ENCODE results near the gene EXOC4.

The EXOC4 gene

DNA sequence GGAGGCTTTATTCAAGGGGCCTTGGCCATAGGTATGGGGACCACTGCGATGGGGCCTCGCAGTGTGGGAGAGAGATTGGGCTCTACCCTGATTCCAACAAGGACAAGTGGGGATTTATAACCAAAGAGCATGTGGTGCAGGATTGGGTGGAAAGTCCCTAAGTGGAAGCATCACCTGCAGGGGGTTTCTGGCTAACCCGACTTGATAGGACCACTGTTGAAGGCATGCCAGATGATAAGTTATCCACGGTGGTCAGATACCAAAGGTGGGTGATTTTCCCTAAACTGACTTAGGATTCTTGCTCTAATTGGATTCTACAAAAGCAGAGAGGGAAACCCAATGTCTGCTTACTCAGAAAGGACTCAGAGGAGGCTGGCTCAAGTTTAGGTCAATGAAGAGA lies 444.7 kb downstream of the EXOC4 start:
- DNase-seq (ENCODE audit: low read depth in 2 of 3, low spot score in 2 of 3), result no peak

GRCh38 chr7:133698127-133698526 lies 445.2 kb downstream of the EXOC4 start:
- DNase-seq (ENCODE audit: low read depth in 2 of 3, low spot score in 2 of 3), result no peak

DNA sequence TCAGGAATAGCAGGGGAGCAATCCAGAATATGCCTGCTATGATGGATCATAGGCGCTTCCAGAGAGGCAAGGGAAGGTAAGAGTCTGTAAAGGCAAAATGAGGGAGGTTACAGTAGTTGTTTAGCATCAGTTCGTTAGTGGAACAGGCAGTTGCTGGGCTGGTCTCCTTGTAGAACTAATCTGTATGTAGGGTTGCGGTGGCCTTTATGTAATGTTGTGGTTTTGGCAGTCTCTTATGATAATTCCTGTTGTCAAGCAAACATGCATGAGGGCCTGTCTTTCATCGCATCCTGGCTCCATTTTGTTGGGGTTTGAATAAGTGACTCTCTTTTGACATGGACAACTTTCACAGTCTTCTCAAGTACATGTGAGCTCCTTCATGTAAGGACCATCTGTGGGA lies 446.5 kb downstream of the EXOC4 start:
- DNase-seq (ENCODE audit: low read depth in 2 of 3, low spot score in 2 of 3), result no peak

GRCh38 chr7:133702078-133702477 lies 449.2 kb downstream of the EXOC4 start:
- no peak for DNase-seq (ENCODE audit: low read depth in 2 of 3, low spot score in 2 of 3)

GRCh38 chr7:133702960-133703359 lies 450.1 kb downstream of the EXOC4 start:
- DNase-seq (ENCODE audit: low read depth in 2 of 3, low spot score in 2 of 3), result no peak

GRCh38 chr7:133703547-133703946 lies 450.7 kb downstream of the EXOC4 start:
- no peak for DNase-seq (ENCODE audit: low read depth in 2 of 3, low spot score in 2 of 3)

DNA sequence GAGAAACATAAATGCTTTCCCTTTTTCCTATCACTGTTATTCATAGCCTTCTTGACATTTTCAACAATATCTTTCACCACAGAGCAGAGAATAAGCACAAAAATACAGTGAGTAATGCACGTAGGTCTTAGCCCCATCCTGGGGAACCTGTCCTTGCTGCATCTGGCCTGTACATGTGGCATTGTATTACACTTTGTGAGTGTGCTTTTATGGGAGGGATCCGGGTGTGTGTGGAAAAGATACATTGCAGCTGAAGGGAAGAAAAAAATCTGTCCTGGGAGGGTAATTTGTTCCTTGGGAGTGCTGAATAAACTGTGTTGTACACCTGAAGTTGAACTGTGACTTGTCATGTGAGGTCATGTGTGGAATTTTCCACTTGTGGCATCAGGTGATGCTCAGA lies 451.6 kb downstream of the EXOC4 start:
- DNase-seq (ENCODE audit: low read depth in 2 of 3, low spot score in 2 of 3), result no peak

DNA sequence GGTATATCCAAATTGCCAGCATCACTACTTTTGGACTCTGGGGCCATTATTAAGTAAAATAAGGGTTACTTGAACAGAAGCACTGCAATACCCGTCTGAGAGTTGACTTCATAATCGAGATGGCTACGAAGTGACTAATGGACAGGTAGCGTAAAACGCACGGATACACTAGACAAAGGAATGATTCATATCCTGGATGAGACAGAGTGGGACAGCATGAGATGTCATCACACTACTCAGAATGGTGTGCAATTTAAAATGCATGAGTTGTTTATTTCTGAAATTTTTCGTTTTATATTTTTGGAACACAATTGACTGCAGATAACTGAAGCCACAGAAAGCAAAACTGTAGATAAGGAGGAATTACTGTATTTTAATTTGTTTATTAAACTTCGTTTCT lies 452.7 kb downstream of the EXOC4 start:
- DNase-seq (ENCODE audit: low read depth in 2 of 3, low spot score in 2 of 3), result no peak

GRCh38 chr7:133706016-133706415 lies 453.1 kb downstream of the EXOC4 start:
- DNase-seq (ENCODE audit: low read depth in 2 of 3, low spot score in 2 of 3), result no peak

DNA sequence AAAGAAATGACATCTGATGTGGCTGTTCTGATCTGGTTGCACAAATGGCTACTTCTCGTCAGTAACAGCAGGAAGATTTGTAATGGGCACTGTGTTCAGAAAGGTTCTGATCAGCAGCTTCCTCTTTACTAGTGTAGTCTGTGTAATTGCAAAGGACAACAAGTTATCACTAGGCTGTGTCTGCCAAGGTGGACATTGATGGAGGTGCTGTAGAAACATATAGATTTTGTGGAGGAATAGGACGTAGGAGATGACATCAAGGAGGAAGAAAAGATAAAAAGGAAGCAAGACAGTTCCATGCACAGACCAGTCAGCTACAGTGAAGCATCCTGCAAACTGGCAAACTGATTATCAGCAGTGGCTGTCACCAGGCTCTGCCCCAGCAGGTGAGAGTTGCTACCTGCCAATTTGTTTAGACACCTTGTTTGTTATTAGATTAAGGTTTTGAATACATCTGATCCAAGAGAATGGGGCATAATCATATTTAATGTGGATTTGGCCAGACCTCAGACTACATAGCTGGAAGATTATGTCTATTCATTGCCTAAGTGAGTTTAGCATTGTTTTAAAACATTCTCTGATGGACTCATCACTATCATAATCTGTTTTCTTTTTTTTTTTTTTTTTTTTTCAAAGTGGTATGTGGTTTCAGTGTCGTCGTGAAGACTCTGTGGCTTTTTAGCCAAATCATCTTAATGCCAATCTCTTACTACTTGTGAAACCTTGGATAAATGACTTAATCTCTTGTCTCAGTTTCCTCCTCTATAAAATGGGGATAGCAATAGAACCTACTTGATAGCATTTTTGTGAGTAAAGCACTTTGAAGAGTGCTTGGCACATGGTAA lies 456.4 kb downstream of the EXOC4 start:
- no peak for DNase-seq (ENCODE audit: low read depth in 2 of 3, low spot score in 2 of 3)

GRCh38 chr7:133712544-133712943 lies 459.7 kb downstream of the EXOC4 start:
- DNase-seq (ENCODE audit: low read depth in 2 of 3, low spot score in 2 of 3), result no peak

DNA sequence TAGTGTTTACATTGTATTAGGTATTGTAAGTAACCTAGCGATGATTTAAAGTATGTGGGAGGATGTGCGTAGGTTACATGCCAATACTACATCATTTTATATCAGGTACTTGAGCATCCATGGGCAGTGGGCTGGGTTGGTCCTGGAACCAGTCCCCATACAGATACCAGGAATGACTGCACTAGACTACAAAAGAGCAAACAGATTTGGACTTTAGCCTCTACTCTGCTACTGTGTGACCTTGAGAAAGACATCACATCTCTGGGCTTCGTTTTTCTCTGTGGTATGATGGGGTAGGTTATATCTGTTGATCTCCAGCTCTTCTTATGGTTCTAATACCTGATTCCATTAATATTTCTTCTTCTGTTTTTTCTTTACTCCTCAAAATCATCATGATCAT lies 461.8 kb downstream of the EXOC4 start:
- no peak for DNase-seq (ENCODE audit: low read depth in 2 of 3, low spot score in 2 of 3)

DNA sequence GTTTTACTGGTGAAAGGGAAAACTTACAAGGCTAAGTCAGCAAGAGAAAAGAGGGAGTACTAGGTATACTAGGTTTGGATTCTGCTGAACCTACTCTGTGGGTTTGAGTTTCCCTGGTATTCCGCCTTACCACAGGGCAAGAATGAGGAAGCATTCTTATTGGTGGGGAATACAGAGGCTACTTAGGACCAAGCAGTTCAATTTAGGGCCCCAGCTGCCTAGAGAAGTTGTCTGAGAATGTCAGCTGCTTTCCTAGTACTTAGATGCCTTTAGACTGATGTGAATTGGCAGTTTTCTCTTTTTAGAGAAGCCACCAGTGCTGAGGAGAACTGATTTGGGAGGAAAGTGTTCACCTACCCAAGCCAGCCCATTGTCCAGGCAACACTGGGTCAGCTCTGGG lies 465.3 kb downstream of the EXOC4 start:
- DNase-seq (ENCODE audit: low read depth in 2 of 3, low spot score in 2 of 3), result no peak

DNA sequence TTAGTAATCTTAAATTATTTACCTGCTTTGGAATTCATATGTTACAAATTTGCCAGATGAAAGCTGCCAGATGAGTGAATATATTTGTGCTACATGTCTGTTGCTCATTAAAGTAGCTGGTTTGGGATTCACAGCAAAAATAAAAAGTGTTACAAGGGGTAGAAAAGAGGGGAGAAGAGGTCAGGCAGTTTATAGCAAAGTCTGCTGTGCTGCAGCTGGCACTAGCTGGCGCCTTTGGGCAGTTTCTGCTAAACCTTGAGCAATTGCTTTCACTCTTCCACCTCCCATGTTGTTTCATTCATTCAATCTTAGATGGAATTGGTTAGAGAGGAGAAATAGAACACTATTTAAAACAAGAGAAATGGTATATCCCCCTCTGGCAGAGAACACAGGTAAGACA lies 470.2 kb downstream of the EXOC4 start:
- no peak for DNase-seq (ENCODE audit: low read depth in 2 of 3, low spot score in 2 of 3)

GRCh38 chr7:133724148-133724547 lies 471.3 kb downstream of the EXOC4 start:
- DNase-seq (ENCODE audit: low read depth in 2 of 3, low spot score in 2 of 3), result no peak

DNA sequence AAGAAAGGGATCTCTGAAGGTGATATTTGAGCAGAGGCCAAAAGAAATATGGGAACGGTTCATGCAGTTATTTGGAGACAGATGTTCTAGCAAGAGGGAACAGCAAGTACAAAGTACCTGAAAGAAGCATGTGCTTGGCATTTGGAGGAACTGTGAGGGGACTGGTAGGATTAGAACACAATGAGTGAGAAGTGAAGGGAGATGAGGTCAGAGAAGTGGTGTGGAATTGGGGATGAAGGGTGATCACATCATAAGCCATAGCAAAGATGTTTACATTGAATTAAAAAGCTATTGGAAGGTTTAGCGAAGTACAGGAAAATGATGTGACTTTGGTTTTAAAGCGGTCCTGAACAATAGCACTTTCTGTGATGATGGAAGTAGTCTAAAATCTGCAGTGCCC lies 471.8 kb downstream of the EXOC4 start:
- no peak for DNase-seq (ENCODE audit: low read depth in 2 of 3, low spot score in 2 of 3)

DNA sequence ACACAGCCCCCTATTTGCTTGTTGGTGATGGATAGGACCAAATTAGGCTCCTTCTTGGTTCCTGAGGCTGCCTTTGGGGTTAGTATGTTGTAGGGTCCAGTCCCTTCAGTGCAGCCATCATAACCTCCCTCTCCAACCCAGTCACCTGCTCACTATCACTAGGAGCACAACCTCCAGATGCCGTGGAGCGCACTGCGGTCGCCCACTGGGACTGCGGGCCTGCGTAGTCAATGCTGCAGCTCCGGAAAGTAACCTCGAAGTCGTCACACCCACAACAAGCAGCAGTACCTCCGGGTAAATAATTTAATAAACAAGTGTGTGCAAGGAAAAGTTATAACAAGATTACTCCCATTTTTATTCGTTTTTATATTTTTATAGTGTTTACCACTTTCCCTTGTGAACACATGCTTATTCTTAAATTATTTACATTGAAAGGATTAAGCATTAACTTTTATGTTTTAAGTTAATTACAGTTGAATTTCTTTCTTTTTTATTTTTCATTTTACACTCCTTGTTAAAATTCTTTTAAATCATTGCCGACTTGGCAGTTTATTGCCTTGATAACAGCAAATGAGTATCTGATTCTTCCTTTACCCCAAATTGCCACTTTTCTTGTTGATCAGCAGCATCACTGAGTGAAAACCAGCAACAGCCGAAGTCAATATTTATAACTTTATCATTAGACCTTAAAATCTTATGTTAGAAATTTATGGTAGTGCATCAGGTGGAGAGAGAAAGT lies 474.8 kb downstream of the EXOC4 start:
- no peak for DNase-seq (ENCODE audit: low read depth in 2 of 3, low spot score in 2 of 3)

DNA sequence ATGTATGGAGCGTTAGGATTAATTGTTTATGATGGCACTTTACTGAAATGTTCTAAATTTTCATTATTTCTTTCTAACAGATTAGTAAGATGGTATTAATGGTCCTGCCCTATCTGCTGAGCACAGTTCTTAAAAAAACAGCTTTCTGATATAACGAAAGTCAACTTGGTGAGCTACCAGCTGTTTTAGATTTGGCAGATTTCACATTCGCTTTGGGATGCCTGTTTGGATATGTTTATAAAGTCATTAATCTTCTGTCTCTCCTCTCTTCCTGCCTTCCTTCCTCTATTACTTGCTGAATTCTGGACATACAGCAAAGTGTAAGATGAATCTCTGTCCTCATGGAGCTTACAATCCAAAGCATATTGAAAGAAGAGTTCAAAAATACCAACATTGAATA lies 477.5 kb downstream of the EXOC4 start:
- no peak for DNase-seq (ENCODE audit: low read depth in 2 of 3, low spot score in 2 of 3)

- no peak for DNase-seq (ENCODE audit: low read depth in 2 of 3, low spot score in 2 of 3)
Observed at GRCh38 chr7:133733401-133733800, 480.5 kb downstream of the EXOC4 start.

GRCh38 chr7:133735222-133735621 lies 482.3 kb downstream of the EXOC4 start:
- DNase-seq (ENCODE audit: low read depth in 2 of 3, low spot score in 2 of 3), result no peak

DNA sequence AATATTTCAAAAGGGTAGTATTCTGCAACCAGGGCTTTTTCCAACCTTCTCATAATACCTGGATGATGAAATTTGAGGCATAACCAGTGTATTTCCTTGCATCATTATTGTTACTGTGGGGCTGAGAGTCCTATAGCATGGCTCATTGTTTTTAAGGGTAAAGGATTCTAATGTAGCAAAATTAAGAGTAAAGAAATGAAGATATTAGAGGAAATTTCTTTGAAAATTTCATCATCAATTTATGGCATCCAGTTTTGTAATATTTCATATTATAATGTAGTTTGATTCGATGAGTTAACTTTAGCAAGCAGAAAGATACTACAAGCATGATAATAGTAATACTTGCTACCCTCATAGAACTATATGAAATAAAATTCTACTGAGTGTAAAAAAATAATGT lies 486.9 kb downstream of the EXOC4 start:
- DNase-seq (ENCODE audit: low read depth in 2 of 3, low spot score in 2 of 3), result no peak

DNA sequence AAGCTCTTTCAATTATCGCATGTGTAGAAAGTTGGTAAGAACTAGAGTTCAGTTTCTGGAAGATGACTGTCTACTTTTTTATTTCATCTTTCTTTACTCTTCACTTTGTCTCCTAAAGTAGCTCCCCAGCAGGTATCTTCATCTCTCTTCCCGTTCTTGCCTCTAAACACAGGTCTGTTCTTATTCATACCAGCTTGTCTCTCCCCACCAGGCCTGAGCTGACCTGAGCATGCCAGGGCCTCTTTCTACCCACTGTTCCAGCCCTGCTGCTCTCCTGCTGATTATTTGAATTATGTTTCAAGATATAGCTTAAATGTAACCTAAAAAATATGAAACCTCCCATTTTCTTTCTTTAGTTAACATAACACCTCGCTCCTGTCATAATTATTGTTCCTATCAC lies 488.2 kb downstream of the EXOC4 start:
- DNase-seq (ENCODE audit: low read depth in 2 of 3, low spot score in 2 of 3), result no peak

GRCh38 chr7:133741703-133742102 lies 488.8 kb downstream of the EXOC4 start:
- no peak for DNase-seq (ENCODE audit: low read depth in 2 of 3, low spot score in 2 of 3)

All from activated CD8-positive, alpha-beta memory T cell treated with anti-CD3 and anti-CD28 coated beads for 48 hours (primary cell).